Measurements from ENCODE around the gene WNT5A. TPM values are rescaled to one million over a fixed set of nuclear protein-coding genes. Genes with fewer than 3 reads are reported as not detected.

WNT5A gene
- total and polyA plus RNA-seq, 2 experiments from 2014 or later, result 31.6 to 129 TPM

DNA sequence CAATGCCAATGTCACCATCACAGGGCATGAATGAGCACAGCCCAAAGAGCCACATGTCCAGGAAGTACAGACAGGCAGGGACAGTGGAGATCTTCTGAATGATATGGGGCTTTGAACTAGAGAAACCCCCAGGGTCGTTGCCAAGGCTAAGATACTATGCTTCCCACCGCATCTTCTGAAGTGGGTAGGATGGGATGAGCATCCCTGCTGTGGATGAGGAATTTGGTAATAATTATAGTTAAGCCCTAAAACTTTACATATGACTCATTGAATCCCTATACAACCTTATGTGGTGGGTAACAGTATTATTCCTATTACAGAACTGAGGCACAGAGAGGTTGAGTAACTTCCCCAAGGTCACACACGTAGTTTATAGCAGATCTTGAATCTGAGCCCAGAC lies 44.2 kb downstream of the WNT5A start:
- H3K36me3 ChIP-seq (replicated peaks; ENCODE audit: insufficient read depth, low read depth), result no peaks in the 10 kb centered on the region
- no peak for DNase-seq (ENCODE audit: low spot score)
- H3K9me2 ChIP-seq (replicated peaks; ENCODE audit: insufficient read depth), result no peaks in the 10 kb centered on the region
- H4K20me1 ChIP-seq (ENCODE audit: insufficient read depth, poor library complexity, severe bottlenecking), result no peaks in the 10 kb centered on the region
- H3K4me2 ChIP-seq, result no peak overlapping the region
- WGBS (ENCODE audit: low lambda C conversion rate, missing lambda C conversion rate), result 81% methylated on average over 3 of the region's 3 CpGs
- no peaks in the 10 kb centered on the region for H3K79me2 ChIP-seq
- peaks cover 14% of the 10 kb centered on the region for H3K4me1 ChIP-seq (ENCODE audit: insufficient read depth)
- H3K9me3 ChIP-seq (ENCODE audit: low read depth), result no peaks in the 10 kb centered on the region
- H3K27ac ChIP-seq, result no peak overlapping the region
- TF ChIP-seq EZH2 (IDR thresholded peaks at IDR 0.05; ENCODE audit: borderline replicate concordance), result no peak
- TF ChIP-seq EZH2phosphoT487 (IDR thresholded peaks at IDR 0.05; ENCODE audit: low read depth, severe bottlenecking, unreplicated experiment), result no peak
- TF ChIP-seq, protein P1, sequence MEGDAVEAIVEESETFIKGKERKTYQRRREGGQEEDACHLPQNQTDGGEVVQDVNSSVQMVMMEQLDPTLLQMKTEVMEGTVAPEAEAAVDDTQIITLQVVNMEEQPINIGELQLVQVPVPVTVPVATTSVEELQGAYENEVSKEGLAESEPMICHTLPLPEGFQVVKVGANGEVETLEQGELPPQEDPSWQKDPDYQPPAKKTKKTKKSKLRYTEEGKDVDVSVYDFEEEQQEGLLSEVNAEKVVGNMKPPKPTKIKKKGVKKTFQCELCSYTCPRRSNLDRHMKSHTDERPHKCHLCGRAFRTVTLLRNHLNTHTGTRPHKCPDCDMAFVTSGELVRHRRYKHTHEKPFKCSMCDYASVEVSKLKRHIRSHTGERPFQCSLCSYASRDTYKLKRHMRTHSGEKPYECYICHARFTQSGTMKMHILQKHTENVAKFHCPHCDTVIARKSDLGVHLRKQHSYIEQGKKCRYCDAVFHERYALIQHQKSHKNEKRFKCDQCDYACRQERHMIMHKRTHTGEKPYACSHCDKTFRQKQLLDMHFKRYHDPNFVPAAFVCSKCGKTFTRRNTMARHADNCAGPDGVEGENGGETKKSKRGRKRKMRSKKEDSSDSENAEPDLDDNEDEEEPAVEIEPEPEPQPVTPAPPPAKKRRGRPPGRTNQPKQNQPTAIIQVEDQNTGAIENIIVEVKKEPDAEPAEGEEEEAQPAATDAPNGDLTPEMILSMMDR (IDR thresholded peaks at IDR 0.05; ENCODE audit: poor library complexity), result no peak
- H3K4me3 ChIP-seq, result no peak overlapping the region
- H2AFZ ChIP-seq, result no peak overlapping the region
- no peaks in the 10 kb centered on the region for H3K27me3 ChIP-seq

DNA sequence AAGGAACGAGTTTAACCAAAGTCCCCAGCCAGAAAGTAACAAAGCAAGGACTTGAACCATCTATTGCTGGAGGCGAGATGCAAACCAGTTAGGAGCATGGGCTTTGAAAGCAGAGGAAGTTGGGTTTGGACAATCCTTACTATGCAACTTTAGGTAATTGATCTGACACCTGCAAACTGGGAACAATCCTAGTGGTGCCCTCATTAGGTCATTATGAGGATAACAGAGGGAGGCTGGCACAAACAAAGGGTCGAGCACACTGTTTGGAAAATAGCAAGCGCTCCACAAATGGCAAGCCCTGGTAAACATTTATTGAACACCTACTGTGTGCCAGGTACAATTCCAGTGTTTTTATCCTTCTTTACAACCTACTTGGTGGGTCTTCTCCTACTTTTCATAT lies 45.6 kb downstream of the WNT5A start:
- Histone ChIP-seq H3K36me3 (replicated peaks; ENCODE audit: insufficient read depth, low read depth) (no peaks in the 10 kb centered on the region), H3K4me3 (no peak overlapping the region), H3K4me1 (ENCODE audit: insufficient read depth) (peaks cover 7% of the 10 kb centered on the region), H3K27ac (no peak overlapping the region), H3K9me3 (ENCODE audit: low read depth) (no peaks in the 10 kb centered on the region), H3K9me2 (replicated peaks; ENCODE audit: insufficient read depth) (no peaks in the 10 kb centered on the region), H3K4me2 (no peak overlapping the region), H4K20me1 (ENCODE audit: insufficient read depth, poor library complexity, severe bottlenecking) (no peaks in the 10 kb centered on the region), H3K79me2 (no peaks in the 10 kb centered on the region), H3K27me3 (no peaks in the 10 kb centered on the region), H2AFZ (no peak overlapping the region)
- 90% methylated on average over 4 of the region's 4 CpGs for WGBS (ENCODE audit: low lambda C conversion rate, missing lambda C conversion rate)
- TF ChIP-seq, protein P1 (IDR thresholded peaks at IDR 0.05; ENCODE audit: poor library complexity), result no peak
- TF ChIP-seq EZH2 (IDR thresholded peaks at IDR 0.05; ENCODE audit: borderline replicate concordance), result no peak
- TF ChIP-seq EZH2phosphoT487 (IDR thresholded peaks at IDR 0.05; ENCODE audit: low read depth, severe bottlenecking, unreplicated experiment), result no peak
- no peak for DNase-seq (ENCODE audit: low spot score)

DNA sequence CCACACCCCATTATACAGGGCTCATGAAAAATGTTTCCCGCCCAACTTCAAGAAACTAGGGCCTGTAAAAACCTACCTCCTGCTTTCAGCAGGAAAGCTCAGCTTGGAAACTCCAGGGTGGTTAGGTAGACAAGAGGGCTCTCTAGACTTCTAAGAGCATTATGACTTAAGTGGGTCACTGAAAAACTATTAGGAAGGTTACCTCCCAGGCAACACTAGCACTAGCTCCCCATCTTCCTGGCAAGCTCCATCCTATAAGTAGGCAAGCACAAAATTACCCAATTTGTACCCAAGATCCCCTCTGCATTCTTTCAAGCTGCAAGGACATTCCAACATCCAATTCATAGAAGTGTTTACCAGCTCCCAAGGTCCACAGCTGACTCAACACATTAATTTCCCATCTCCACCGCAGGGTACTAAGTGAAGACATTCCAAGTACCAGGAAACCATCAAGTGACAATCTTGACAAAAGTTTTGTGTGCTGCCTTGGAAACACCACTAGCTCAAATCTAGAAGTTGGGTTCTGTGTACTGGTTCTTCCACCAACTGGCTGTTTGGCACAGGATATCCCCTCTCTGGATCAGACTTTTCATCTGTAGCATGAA lies 46.9 kb downstream of the WNT5A start:
- WGBS (ENCODE audit: low lambda C conversion rate, missing lambda C conversion rate), result 89% methylated on average over 2 of the region's 2 CpGs
- no peak for TF ChIP-seq EZH2phosphoT487 (IDR thresholded peaks at IDR 0.05; ENCODE audit: low read depth, severe bottlenecking, unreplicated experiment)
- TF ChIP-seq, protein P1 (IDR thresholded peaks at IDR 0.05; ENCODE audit: poor library complexity), result no peak
- TF ChIP-seq EZH2 (IDR thresholded peaks at IDR 0.05; ENCODE audit: borderline replicate concordance), result no peak
- H3K27ac ChIP-seq, result no peak overlapping the region

More for the DNA sequence above, 46.9 kb downstream of the WNT5A start:
- no peaks in the 10 kb centered on the region for H3K4me1 ChIP-seq (ENCODE audit: insufficient read depth)
- H3K79me2 ChIP-seq, result no peaks in the 10 kb centered on the region
- no peaks in the 10 kb centered on the region for H3K36me3 ChIP-seq (replicated peaks; ENCODE audit: insufficient read depth, low read depth)
- no peaks in the 10 kb centered on the region for H3K9me2 ChIP-seq (replicated peaks; ENCODE audit: insufficient read depth)
- DNase-seq (ENCODE audit: low spot score), result no peak
- H3K4me2 ChIP-seq, result no peak overlapping the region
- no peak overlapping the region for H3K4me3 ChIP-seq
- H3K9me3 ChIP-seq (ENCODE audit: low read depth), result no peaks in the 10 kb centered on the region
- H3K27me3 ChIP-seq, result no peaks in the 10 kb centered on the region
- no peak overlapping the region for H2AFZ ChIP-seq
- H4K20me1 ChIP-seq (ENCODE audit: insufficient read depth, poor library complexity, severe bottlenecking), result no peaks in the 10 kb centered on the region

Measured in hepatocyte (in vitro differentiated cells).